B cell (primary cell): ENCODE data around the gene NT5C.

Experiments used
- EZH2 ChIP-seq: IDR thresholded peaks from 2 replicates; pipeline ENCODE4 v1.6.1; 2012; ENCODE audit warnings: borderline replicate concordance, low read depth, mild to moderate bottlenecking, moderate library complexity, low read length; ENCODE audit not compliant: insufficient read depth, poor library complexity, severe bottlenecking
- TF ChIP-seq, protein P1 (sequence below): fragments of 200-600 bp; IDR thresholded peaks from one replicate; pipeline ENCODE4 v1.8.0; 2022; ENCODE audit warnings: antibody characterized with exemption, mild to moderate bottlenecking

GRCh38 chr17:75152922-75153779 is 21.6 kb upstream of the NT5C start:
- TF ChIP-seq, protein P1, sequence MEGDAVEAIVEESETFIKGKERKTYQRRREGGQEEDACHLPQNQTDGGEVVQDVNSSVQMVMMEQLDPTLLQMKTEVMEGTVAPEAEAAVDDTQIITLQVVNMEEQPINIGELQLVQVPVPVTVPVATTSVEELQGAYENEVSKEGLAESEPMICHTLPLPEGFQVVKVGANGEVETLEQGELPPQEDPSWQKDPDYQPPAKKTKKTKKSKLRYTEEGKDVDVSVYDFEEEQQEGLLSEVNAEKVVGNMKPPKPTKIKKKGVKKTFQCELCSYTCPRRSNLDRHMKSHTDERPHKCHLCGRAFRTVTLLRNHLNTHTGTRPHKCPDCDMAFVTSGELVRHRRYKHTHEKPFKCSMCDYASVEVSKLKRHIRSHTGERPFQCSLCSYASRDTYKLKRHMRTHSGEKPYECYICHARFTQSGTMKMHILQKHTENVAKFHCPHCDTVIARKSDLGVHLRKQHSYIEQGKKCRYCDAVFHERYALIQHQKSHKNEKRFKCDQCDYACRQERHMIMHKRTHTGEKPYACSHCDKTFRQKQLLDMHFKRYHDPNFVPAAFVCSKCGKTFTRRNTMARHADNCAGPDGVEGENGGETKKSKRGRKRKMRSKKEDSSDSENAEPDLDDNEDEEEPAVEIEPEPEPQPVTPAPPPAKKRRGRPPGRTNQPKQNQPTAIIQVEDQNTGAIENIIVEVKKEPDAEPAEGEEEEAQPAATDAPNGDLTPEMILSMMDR, result no peak
- TF ChIP-seq EZH2, result no peak
